HG03139 (cell line): ENCODE data around the gene CDH23.
A peak's percentile ranks its signal among the peaks of the same experiment; 100 is the strongest.

Experiments used
- ATAC-seq: cut with Tn5 transposase; IDR thresholded peaks from one replicate; pipeline ENCODE4 v1.9.1; 2021; ENCODE audit not compliant: unreplicated experiment

CDH23 gene

DNA sequence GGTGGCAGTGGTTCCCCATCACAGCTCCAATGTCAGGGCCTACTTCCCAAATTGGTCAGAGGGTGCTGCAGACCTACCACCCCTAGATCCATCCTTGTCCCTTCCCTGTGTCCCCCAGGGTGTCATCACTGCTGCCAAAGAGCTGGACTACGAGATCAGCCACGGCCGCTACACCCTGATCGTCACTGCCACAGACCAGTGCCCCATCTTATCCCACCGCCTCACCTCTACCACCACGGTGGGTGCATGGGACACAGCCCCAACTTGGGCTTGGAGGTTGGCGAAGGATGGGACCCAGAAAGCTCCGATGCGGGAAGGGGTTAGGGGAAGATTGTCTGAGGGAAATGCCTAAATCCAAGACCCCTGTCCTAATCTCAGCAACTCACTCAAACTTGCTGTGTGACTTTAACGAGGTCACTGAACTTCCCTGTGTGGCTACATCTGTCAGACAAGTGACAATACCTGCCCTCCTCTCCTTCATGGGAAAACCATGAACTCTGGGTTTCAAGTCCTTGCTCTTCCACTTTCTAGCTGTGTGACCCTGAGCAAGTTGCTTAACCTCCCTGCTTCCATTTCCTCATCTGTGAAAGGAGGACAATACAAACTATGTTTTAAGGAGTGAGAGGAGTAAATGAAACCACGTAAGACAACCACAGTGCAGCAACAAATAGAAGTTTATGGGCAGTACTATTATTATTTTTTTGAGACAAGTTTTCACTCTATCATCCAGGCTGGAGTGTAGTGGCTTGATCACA is 381.5 kb downstream of the CDH23 start:
- ATAC-seq = no peak

DNA sequence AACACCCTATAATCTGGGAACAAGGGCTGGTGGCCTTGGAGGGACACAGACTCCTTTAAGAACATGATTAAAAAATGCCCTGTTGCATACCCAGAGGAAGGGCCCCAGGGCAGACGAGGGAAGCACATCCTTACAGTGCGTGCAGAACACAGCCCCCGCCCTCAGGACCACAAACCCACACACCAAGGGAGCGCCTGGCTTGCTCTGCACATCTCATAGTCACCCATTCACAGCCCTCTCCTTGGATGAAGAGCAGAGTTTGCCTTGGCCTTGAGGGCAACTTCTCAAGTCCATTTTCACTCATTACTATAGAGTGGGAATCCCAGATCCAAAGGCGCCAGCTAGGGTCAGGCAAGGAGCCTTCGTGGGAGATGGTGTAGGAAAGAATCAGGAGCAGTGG is 382.9 kb downstream of the CDH23 start:
- no peak for ATAC-seq

DNA sequence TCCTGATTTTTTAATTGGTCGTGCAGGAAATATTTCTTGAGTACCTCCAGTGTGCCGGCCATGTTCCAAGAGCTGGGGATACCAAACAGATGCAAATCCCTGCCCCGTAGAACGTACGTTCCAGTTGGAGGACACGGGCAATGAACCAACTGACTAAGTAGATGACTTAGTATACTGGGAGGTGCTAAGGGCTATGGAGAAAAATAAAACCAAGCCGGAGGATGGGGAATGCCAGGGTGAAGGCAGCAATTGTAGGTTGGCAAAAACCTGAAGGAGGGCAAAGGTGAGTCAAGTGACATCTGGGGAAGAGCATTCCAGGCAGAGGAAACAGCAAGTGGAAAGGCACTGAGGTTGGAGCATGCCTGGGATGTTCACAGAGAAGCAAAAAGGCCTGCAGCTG is 383.4 kb downstream of the CDH23 start:
- ATAC-seq = no peak

DNA sequence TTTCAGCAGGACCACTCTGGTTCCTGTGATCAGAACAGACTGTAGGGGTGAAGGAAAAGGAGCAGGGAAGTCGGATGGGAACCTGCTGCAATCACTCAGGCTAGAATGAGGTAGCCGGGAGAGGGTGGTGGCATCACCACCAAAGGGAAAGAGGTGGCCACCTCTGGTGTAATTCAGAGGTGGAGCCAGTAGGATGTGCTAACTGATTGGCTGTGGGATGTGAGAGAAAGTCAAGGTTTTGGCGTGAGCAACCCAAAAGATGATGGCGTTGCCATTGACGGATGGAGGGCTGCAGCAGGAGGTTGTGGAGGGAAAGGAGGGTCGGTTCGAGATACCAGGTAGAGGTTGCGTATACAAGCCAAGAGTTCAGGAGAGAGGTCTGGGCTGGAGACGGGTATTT is 384.0 kb downstream of the CDH23 start:
- ATAC-seq = no peak

DNA sequence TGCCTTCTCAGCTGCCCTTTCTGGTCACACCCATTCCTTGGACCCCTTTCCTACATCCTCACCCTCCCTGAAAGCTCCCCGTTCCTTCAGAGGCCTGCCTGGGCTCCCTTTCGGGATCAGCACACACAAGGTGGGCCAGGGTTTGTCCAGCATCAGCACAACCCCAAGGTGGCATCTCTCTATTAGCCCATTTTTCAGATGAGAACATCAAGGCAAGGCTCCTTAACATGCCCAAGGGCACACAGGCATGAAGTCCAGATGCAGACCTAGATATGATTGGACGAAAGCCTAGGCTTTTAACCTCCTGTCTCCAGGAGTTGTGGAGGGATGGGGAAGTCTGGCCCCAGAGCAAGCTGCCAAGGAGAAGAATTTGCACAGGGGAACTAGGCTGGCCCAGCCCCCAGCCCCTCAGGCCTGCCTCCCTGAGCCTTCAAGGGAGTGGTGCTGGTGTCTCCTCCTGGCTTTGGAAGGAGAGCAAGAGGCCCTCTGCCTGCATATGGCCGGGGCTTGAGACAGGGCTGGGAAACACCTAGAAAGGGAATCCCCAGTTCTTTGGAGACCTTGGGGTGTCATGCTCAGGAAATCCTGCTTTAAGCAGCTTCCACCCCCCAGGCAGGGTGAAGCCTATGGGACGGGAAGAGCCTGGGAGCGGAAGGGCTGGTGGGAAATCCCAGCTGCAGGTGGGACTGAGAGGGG is 385.6 kb downstream of the CDH23 start:
- no peak for ATAC-seq

DNA sequence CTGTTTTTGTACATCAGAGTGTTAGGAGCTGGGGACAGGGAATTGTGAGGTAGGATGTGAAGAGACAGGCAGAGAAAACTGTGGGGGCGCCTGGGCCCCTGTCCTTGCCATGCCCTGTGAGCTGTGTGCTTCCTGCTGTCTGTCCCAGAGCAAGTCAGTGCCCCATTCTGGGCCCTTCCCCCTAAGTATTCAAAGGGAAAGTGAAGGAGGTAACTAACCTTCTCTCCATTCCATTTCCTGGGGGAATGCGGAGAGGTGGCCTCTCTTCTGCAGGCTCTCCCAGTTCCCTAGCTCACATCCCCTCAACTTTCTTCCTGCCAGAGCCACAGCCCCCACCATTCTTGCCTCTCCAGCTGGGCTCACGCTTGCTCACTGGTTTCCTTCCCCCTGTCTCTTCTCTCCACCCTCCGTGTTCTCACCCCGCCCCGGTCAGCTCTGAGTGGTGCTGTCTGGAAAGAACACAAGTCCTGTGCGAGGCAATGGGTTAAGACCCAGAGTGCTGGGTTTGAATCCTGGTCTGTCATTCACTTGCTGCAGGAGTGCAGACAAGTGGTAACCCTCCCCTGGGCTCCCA is 386.3 kb downstream of the CDH23 start:
- no peak for ATAC-seq

DNA sequence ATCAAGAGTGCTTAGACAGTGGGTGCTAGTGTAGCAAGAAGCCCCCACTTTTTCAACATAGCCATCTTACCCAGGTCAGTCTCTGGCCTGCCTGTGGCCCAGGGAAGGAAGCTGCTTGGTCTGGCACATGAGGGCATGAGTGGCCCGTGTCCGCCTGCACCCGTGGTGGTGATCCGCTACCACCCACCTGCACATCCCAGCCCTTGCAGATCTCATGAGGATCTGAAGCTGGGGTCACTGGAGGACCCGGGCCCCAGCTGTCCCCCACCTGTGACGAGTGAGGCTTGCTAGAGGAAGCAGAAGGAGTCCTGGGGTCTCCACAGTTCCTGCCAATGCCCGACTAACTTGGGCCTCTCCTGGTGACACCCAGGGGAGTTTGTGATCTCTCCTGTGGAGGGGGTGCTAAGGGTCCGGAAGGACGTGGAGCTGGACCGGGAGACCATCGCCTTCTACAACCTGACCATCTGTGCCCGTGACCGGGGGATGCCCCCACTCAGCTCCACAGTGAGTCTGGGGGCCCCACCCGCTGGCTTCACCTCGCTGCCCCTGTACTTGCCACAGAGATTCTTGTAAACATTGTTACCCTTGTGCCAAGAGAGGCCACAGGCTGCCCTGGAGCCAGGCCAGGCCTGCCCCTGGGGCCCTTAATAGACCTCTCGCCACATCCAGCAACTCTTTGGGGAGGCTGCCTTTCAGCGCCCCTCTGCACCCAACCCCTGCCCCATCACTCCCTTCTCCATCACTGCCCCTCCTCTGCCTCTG is 387.4 kb downstream of the CDH23 start:
- ATAC-seq = no peak

DNA sequence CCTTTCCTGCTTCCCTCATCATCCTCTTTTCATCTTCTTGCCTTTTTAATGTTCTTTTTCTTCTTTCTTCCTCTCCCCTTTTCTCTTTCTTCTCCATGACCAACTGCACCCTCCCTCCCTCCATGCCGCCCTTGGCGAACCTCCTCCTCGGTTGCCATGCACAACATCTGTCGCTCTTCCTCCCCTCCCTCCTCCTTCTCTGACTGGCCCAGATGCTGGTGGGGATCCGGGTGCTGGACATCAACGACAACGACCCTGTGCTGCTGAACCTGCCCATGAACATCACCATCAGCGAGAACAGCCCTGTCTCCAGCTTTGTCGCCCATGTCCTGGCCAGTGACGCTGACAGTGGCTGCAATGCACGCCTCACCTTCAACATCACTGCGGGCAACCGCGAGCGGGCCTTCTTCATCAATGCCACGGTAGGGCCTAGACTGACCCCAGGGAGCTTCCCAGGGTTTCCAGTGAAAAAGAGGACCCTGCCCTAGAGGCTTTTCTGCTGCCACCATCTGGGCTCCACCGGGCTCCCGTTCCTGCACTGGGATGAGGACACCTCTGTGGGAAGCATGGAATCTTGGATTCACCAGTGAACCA is 388.1 kb downstream of the CDH23 start:
- no peak for ATAC-seq

DNA sequence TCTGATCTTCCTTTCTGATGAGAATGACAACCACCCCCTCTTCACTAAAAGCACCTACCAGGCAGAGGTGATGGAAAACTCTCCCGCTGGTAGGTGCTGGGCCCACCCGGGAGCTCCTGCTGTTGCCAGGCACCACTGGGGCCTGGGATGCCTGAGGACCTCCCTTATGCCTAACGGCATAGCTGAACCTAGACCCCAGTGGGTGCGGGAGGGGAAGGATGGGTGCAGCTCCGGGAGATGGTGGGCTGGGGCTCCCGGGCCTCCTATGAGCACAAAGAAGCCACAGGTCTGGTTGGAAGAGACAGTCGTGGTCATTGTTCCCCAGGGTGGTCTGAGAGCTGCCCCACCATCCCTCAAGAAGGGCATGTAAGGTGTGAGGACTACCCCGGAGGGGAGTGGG is 392.2 kb downstream of the CDH23 start:
- ATAC-seq = no peak

DNA sequence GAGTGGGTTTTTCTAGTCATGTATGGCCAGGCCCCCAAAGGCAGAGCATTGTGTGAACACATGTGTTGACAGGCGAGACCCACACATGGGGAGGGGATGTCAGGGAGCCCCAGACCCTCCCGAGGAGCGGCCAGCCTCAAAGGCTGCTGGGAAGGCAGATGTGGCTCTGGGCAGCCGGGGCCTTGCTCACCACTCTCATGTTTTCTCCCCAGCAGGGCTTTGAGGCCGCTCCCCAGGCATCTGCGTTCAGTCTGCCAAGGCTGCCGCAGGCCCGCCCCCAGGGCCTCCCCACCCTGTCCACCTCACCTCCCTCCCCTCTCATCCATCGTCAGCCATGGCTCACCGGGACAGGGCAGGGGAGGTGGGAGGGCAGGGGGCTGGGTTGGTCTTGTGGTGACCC is 393.2 kb downstream of the CDH23 start:
- ATAC-seq = no peak

DNA sequence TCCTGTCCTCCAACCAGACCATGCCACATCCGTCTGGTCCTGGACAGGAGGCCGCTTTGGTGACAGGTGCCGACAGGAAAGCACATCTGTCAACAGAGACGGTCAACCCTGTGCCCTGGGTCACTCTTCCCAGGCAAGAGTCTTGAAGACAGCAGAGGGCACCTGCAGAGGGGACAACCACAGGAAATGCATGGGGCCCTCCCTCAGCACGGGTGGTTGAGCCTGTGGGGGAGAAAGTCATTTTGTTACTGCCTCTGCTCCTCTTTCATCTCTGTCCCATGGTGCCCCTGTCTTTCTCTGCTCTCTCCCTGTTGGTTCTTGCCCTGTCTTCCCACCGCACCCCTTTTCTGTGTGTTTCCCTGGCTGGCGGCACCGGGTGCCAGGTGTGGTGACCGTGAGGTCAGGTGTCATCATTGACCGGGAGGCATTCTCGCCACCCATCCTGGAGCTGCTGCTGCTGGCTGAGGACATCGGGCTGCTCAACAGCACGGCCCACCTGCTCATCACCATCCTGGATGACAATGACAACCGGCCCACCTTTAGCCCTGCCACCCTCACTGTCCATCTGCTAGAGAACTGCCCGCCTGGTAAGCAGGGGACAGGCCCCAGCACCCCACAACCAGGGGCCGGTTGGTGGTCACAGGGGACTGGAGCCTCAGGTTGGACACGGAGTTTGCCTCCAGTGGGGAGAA is 394.2 kb downstream of the CDH23 start:
- no peak for ATAC-seq

DNA sequence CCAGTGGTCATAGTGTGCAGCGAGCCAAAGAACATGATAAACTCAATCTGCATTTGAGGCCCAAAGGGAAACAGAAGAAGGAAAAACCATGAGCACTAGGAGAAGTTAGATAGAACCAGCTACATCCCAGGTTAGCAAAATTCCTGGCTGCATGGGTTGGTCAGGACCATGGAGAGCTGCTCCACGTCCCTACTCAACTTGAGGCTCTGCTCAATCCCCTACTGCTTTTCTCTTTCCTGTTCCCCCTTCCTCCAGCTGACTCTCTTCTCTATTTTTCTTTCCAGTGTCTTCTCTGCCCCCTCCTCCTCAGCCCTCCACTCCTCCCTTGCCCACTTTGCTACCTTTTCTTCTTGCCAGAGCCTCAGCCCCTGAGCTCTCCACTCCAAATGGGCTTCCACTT is 398.5 kb downstream of the CDH23 start:
- no peak for ATAC-seq

DNA sequence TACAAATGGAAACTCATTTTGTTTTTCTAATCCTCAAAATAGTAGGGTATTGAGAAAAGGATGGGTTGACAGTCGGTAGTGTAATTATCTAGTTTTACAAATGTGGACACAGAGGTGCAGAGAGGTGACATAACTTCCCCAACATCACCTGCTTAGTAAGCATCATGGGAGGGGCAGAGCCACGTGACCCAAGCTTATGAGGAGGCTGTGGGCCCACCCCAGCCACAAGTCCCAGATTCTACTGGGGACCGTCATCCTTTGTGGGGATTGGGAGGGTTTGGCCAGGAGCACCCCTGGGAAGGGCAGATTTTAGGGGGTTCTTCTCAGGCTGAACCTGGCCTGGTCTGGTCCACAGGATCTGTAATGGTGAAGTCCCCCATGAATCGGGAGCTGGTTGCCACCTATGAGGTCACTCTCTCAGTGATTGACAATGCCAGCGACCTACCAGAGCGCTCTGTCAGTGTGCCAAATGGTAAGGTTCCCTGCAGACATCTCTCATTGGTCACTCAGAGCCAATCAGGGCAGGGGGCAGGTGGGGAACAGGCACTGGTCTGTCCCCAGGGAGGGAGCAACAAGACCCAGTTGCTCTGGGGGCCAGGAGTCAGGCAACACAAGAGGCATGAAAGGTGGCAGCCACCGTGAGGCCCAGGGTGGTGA is 400.2 kb downstream of the CDH23 start:
- ATAC-seq = no peak

DNA sequence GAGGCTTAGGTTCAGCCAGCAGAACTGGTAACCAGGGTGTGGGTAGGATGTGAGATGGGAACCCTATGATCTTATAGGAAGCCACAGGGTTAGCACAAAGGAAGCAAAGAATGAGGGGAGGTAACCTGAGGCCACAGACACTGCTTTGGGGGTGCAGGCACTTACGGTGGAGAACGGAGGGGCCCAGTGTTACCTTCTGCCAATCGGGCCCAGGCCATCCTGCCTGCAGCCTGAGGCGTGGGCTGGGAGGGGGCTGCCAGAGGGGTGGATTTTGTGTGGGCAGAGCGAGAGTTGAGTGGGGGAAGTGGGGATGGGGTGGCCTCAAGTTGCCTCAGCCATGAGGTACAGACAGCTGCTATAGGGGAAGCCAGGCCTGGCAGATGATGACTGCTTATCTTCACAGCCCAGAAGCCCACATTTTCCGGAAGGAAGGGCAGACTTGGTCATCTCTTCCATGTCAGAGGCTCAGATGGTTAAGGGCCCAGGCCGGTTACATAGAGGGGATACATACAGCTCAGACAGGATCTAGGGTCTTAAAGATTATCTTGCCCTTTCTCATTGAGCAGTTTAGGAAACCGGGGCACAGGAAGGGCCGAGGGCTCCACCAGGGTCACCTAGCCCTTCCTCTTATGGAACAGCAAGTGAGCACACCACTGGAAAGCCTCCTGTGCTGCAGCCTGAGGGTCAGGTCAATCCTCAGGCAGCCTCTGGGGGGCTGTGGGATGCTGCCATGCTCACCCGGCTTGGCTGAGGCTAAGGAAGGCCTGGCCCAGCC is 401.0 kb downstream of the CDH23 start:
- ATAC-seq = no peak

DNA sequence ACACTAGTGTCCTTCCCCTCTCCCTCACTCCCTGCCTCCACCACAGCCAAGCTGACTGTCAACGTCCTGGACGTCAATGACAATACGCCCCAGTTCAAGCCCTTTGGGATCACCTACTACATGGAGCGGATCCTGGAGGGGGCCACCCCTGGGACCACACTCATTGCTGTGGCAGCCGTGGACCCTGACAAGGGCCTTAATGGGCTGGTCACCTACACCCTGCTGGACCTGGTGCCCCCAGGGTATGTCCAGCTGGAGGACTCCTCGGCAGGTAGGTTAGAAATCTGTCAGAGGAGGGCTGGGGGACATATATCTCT is 401.5 kb downstream of the CDH23 start:
- ATAC-seq = no peak

DNA sequence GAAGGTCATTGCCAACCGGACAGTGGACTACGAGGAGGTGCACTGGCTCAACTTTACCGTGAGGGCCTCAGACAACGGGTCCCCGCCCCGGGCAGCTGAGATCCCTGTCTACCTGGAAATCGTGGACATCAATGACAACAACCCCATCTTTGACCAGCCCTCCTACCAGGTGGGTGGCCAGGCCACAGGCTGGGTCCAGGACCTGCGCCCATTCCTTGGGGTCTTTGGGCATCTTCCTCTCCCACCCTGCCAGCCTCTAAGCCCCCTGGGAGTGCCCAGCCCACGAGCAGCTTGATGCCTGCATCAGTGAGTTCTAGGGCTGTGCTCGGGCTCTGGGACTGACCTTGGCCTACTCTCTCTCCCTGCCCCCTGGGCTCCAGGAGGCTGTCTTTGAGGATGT is 402.4 kb downstream of the CDH23 start:
- ATAC-seq = no peak

DNA sequence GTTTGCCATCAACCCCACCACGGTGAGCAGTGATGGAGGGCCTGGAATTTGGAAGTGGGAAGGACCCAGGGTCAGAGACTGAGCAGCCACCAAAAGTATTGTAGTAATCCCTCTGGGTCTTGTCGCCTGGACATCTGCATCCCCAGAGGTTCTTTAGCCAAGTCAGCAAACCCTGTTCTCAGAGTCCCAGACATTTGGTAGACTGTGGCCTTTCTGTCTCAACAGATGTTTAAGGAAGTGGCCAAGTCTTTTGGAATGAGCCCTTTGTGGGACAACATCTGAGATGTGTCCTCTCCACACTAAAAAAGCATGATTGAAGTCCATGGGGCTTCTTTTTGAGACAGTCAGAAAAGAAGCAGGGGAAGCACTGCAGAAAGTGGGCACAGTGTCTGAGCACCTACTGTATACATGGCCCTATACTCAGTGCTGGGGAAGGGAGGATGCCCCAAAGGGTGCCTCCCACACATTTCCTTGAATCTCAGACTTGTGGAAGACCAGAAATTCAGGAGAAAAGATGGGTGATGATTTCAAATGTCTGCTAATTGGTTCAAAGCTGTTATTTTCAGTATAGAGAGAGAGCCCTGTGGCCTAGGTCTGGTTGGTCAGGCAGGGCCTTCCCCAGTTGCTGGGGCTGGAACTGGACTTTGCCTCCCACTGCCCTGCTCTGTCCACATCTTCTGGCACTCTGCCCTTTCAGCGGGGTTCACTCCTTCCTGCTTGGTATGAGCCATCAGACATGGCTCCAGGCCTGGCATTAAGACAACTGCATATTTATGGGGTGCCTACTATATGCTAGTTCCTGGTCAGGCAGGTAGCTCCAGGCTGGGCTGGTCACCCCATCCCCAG is 403.1 kb downstream of the CDH23 start:
- ATAC-seq = no peak

DNA sequence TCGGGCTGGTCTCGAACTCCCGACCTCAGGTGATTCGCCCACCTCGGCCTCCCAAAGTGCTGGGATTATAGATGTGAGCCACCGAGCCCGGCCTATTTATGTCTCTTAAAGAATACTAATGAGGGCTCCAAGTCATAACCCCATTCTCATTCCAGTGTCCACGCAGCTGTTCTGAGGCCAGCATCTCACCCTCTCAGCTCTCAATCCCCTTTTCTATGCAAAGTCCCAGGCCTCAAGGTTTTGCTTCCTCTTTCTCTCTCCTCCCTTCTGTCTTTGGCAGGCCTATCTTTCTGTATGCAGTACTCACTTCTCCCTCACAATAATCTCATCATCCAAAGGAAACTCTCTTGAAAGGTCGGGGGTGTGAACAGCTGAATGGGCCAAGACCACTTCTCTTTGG is 404.6 kb downstream of the CDH23 start:
- ATAC-seq = peak; percentile 64

DNA sequence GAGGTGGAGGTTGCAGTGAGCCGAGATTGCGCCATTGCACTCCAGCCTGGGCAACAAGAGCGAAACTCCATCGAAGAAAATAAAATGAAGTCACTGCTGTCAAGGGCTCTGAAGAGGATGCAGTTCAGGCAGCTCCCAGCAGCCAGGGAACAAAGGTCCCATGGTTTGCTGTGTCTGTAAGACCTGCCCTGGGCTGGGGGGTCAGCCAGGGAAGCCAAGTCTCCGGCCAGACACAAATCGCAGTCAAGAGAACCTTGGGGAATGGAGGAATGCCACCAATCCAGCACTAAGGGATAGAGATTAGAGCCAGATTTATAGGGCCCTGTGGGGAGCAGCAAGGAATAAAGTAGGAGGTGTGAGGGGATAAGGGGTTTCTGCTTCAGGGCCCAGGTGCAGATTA is 405.5 kb downstream of the CDH23 start:
- no peak for ATAC-seq
